GM19438 (cell line): Measurements from ENCODE around the gene CAPN13.
"Not testable (repeated sequence)": the region's sequence is repeated elsewhere in the genome, so short reads cannot be mapped to it uniquely, and the experiment has no call there.

Source experiments
- ATAC-seq: cut with Tn5 transposase; IDR thresholded peaks from one replicate; pipeline ENCODE4 v1.9.1; 2021; ENCODE audit warnings: low read depth; ENCODE audit not compliant: unreplicated experiment

The CAPN13 gene

DNA sequence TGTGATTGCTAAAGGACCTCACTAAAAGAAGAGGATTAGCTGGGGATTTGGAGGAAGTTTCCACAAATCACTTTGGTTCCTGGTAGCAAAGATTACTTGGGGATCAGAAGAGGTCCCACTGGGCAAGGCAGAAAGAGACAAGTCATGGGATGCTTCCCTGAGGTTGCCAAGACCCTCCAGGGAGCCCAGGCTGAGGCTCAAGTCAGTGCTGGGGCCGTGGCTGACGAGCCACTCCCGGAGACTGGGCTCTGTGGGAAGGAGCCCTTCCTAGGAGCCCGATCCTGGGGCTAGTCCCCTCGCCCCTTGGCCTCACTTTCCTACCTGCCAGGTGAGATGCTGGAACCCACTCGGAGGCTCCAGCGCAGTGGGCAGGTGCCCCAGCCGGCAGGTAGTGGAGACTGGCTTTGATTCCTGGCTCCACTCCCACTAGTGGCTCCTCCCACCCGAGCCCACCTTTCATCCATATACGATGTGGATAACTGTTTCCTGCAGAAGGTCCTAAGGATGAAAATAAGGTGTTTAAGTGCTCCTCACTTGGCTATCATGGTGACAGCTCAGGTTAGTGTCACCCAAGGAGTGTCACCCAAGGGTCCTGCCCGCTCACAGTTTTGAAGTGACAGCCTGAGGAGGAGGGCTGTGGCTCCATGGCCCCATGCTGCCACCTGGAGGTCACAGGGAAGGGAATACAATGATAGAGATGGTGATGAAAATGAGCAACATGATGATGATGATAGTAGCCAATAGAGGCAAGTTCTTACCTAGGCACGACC lies 100.5 kb downstream of the CAPN13 start:
- no peak for ATAC-seq

DNA sequence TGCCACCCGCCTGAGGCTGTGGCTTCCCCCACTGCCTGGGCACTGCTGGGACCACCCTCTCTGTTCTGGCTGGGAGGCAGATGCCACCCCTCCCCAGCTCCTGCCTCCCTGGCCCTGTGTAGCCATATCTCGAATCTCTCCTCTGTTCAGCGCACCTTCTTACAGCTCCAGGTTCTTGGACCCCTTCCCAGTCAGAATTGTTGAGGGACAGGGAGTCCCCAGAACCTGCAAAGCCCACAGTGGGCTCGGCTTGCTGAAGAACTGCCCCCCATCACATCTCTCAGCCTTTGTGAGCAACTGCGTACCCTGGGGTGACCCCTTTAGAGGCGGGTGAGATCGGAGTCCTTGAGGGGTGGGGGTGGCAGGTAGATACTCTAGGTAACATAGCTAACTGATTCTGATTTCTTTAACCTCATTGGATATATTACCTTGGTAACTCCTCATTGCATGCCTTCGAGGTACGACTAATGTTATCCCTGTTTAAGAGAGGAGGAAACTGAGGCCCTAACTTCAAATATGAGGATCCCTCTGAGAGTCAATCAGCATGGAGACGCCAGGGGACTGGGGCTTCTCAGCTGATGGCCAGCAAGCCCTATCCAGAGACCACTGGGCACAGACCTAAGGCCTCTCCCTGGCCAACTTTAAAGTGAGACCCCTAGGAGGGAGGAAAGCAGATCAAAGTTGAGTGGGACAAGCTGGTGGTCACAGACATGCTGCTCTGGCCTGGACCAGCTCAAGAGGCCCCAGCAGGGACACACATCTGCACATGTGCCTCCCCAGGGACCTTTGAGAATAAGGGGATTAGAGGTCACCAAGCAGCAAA lies 101.3 kb downstream of the CAPN13 start:
- no peak for ATAC-seq

DNA sequence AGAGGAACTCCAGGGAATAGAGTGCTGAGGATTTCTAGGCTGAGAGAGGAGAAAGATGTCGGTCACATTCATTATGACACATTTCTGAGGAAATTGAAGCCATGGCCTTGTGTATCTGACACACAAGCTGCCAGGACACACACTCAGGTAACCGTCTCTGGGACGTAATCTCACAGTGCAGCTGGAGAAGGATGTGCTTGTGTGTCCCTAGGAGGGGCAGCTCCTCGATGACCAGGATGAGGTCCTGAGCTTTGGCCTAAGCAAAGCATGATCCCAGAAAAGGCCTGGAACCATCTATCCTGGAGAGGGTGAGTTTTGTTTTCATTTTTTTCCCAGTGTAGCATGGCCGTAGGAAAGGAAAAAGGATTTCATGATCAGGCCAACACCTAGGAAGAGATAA lies 102.2 kb downstream of the CAPN13 start:
- no peak for ATAC-seq

DNA sequence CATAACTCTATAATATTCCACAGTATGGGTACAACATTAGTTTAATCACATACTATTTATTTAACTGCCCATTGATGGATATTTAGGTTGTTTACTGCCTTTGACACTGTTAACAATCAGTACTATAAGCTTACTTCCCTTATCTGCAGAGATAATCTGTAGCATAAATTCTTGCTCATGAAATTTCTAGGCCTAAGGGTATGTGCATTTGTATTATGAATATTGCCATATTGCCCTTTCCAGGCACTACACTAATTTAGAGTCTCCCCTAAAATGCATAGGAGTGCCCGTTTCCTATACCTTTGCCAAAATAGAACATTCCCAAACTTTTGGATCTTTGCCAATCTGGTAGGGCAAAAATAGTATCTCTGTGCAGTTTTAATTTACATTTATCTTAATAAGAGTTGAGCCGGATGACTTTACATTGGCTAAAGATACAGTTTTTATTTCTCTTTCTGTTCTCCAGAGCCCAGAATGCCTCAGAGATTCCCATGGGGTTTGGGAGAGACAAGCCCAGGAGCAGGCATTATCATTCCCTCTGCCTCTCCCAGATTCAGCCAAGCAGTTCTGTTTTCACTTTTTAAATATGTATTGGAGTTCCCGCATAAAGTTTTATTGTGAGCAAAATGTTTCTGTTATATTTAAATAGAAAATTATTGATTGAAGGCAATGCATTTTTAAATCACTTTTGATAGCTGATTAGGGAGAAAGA lies 102.8 kb downstream of the CAPN13 start:
- ATAC-seq: no peak

GRCh38 chr2:30702694-30703093 lies 104.6 kb downstream of the CAPN13 start:
- no peak for ATAC-seq

- no peak for ATAC-seq
These were observed 105.5 kb downstream of the CAPN13 start for GRCh38 chr2:30701782-30702181.

DNA sequence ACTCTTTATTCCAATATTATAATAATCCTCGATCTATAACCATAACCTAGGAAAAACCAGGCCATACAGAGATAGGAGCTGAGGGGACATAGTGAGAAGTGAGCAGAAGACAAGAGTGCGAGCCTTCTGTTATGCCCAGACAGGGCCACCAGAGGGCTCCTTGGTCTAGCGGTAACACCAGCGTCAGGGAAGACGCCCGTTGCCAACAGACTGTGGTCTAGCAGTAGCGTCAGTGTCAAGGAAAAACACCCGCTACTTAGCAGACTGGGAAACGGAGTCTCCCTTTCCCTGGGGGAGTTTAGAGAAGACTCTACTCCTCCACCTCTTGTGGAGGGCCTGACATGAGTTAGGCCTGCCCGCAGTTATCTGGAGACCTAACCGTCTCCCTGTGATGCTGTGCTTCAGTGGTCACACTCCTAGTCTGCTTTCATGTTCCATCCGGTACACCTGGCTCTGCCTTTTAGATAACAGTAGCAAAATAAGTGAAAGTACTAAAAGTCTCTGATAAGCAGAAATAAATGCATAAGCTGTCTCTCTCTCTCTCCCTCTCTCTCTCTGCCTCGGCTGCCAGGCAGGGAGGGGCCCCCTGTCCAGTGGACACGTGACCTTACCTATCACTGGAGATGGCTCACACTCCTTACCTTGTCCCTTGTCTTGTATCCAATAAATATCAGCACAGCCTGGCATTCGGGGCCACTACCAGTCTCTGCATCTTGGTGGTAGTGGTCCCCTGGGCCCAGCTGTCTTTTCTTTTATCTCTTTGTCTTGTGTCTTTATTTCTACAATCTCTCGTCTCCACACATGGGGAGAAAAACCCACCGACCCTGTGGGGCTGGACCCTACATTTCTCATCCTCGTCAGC lies 109.8 kb downstream of the CAPN13 start:
- not testable (repeated sequence) for ATAC-seq

DNA sequence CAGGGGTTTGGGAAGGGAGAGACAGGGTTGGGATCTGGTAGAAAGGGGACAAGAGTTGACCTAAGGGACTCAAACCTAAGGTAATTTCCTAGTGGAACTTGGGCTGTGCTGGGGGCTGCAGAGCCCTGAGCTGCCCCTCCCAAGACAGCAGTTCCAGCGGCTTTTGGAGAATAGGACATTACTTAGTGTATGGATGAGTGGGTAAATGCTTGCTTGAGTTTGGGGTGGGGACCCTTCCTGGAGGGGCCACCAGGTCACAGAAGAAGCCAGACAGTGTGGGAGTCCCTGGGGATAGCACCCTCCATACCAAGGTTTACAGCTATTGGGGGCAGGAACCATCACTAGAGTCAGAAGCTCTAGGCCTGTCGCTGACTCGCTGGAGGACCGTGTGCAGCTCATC lies 111.5 kb downstream of the CAPN13 start:
- no peak for ATAC-seq

- no peak for ATAC-seq
These were observed 112.8 kb downstream of the CAPN13 start for GRCh38 chr2:30694286-30695055.

DNA sequence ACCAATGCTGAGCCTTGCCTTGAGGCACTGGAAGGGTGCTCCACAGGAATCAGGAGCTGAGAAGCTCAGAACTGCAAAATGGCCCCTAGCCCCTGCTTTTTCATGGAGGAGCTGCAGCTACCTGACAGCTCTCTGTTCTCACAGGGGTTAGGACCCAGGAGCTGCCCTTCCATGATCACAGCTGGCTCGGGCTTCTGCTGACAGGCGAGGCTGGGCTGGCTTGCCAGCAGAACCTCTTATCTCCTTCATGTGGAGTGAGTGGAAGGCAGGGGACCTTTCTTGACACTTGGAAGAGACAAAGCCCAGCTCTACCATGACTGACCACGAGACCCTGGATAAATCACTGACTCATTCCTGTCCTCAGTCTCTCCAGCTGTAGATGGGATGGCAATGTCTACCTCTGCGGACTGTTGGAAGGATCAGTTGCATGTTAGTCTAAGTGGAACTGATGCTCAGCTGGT lies 113.4 kb downstream of the CAPN13 start:
- no peak for ATAC-seq

DNA sequence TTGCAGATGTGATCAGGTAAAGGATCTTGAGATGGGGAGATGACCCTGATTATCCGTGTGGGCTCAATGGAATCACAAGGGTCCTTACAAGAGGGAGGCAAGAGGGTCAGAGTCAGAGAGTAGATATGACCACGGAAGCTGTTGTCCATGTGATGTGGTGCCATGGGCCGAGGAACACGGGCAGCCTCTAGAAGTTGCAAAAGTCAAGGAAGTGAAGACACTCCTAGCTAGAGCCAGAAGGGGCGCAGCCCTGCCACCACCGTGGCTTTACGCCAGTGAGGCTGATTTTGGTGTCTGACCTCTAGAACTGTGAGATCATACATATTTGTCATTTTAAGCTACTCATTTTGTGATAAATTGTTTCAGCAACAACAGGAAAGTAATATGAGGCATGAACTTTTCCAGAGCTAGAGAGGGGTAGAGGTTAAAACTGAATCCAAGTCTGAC lies 114.4 kb downstream of the CAPN13 start:
- ATAC-seq: no peak

DNA sequence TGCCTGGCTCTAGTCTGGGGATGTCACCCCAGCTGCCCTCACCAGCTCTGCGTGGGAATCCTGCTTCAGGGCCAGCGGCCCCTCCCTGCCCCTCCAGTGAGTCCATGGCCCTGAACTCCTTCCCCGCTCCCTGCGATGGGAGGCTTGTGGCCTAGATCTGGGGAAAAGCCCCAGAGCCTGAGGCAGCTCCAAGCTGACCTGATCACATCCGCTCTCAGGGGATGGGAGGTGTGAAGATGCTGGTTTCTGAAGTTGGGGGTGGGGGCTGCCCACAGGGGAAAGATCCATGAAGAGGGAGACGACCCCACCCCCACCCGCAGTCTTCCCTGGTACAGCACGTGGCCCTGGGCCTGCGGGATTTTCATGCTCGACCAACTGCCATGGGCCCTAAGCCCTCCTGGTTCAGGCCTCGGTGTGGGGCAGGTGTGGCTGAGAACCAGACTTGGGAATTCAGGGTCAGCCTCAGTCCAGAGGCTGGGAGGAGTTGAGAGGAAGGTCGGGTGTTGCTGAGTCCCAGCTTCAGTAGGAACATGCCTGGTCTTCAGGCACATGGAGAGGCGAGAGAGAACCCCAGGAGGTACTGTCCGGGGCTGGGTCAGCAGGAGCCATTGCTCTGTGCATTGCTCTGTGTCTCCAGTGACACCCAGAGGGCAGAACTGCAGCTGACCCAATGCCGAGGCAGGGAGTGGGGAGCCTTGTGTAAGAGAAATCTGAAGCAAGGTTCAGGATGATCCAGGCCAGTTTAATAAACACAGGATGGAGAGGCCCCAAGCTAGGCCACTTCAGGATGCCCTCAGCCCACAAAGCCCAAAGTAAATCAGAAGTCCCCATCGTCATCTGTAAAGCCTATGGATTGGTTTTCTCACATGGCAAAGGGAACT lies 115.1 kb downstream of the CAPN13 start:
- ATAC-seq: no peak

DNA sequence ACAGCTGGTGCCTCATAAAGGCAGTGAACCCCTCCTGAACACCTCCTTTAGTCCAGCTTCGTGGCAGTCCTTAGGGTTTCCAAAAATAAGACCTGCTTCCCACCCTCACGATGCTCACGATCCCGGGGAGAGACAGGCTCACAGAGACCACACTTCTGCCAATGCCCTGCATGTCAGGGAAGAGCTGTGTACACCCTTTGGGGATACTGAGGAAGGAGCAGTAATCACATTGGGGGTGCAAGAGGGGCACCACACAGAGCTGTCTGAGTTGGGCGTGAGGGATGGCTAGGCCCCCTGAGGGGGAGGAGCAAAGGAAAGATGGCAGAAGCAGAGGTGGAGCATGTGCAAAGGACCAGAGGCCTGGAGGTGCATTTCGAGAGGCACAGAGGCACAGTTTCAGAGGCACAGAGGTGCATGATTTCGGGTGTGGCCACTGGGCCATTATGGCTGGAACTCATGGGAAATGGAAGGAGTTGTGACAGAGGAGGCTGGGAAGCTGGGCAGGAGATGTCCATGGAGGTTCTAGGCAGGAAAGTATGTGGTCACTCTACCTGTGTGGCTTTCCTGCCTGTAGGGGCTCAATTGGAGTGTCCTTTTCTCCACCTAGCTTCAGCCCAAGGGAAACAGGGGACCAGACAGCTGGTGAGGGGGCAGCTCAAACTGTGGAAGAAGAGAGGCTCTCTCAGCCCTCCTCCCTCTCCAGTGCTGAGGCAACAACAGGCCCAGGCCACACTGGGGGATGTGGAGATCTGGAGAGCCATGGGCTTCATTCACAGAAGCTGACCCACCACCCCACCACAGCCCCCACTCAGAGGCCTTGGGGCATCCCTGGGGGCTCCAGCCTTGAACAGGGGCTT lies 115.9 kb downstream of the CAPN13 start:
- ATAC-seq: no peak

DNA sequence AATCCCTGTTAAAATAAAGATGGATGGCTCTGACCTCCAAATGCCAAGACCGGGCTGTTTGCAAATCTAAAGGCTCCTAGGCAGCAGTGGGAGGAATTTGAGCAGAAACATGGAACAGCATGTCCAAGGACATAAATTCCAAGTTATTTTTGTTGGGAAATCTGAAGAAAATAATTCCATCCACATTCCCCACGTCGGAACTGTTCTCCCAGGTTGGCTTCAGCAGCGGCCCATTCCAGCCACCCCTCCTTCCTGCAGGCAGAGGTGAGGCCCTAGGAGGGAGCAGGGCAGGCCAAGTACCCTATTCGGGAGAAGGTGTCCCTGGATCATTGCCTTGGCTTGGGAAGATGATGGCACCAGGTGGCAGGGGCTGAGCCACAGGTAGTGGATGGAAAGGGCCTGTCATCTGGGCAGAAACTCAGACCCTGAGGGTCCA lies 117.1 kb downstream of the CAPN13 start:
- ATAC-seq: no peak

DNA sequence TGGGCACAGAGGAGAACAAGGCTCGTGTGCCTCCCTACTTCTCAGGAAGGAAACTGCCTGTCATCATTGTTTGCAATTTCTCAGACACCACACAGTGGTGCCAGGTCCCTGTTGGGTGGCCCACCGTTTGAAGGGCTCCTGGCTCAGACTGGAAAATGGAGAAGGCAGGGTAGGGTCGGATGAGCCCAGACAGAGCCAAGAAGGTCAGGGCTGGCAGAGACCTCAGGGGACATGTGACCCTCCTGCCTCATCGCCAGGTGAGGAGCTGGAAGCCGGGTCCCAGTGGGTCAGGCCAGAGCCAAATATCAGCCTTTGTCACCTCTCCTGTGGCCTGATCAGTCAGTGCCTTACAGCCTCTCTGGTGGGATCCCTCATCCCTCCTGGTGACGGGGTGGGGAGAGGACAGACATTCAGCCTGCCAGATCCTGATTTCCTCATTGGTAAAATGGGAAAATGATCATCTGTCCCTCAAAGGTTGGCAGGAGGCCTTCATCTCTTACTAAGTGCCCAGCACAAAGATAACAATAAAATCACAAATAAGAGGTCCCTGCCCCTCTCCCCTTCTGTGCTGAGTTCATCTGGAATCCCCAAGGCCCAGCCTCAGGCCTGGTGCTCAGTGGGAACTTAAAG lies 117.6 kb downstream of the CAPN13 start:
- no peak for ATAC-seq

- no peak for ATAC-seq
These were observed 118.3 kb downstream of the CAPN13 start for GRCh38 chr2:30688956-30689401.

- ATAC-seq: no peak
These were observed 120.6 kb downstream of the CAPN13 start for GRCh38 chr2:30686669-30687068.
